WTC11 (cell line): Measurements from ENCODE around the gene WSCD2. TPM values are rescaled to one million over a fixed set of nuclear protein-coding genes. Genes with fewer than 3 reads are reported as not detected.

Experiments
- ATAC-seq: fragments of 200-7000 bp; cut with Tn5 transposase; 2 replicates; pipeline ENCODE4 v1.10.0; 2021; ENCODE audit warnings: mild to moderate bottlenecking, moderate library complexity
- CTCF ChIA-PET: fragments of 300-600 bp; sonication (Branson Sonifier 250); formaldehyde crosslinking; loops from one replicate; lab custom pipeline; 2021; ENCODE audit warnings: antibody characterized with exemption; lab: Charles Lee
- POLR2A ChIA-PET: fragments of 350-600 bp; sonication (Branson Sonifier 250); formaldehyde crosslinking; loops from one replicate; lab custom pipeline; 2021; ENCODE audit warnings: antibody characterized with exemption; lab: Charles Lee
- DNase-seq: peaks from one replicate; pipeline ENCODE4 v3.0.0; 2021; ENCODE audit warnings: low spot score
- H3K27ac Mint-ChIP-seq: 2 replicates; pipeline ENCODE4 v1.8.0; 2021; ENCODE audit warnings: mixed read lengths
- H3K27me3 Mint-ChIP-seq: 2 replicates; pipeline ENCODE4 v1.8.0; 2021; ENCODE audit warnings: low read depth, mild to moderate bottlenecking, moderate library complexity, mixed read lengths
- H3K36me3 Mint-ChIP-seq: 2 replicates; pipeline ENCODE4 v1.8.0; 2021; ENCODE audit warnings: mixed read lengths
- H3K4me1 Mint-ChIP-seq: 2 replicates; pipeline ENCODE4 v1.8.0; 2022; ENCODE audit warnings: mixed read lengths
- H3K4me3 Mint-ChIP-seq: 2 replicates; pipeline ENCODE4 v1.8.0; 2021; ENCODE audit warnings: mild to moderate bottlenecking, moderate library complexity, mixed read lengths
- H3K9me3 Mint-ChIP-seq: 2 replicates; pipeline ENCODE4 v1.8.0; 2021; ENCODE audit warnings: mixed read lengths
- AFF4 ChIP-seq: sonication (generic); formaldehyde crosslinking; IDR thresholded peaks from 2 replicates; pipeline ENCODE4 v1.8.1; 2023; ENCODE audit warnings: mild to moderate bottlenecking, missing genetic modification reagents, borderline replicate concordance
- ATF1 ChIP-seq: sonication (generic); formaldehyde crosslinking; IDR thresholded peaks from 2 replicates; pipeline ENCODE4 v1.8.1; 2023; ENCODE audit warnings: mild to moderate bottlenecking, moderate library complexity, missing genetic modification reagents
- ATF2 ChIP-seq: sonication (generic); formaldehyde crosslinking; IDR thresholded peaks from 2 replicates; pipeline ENCODE4 v1.8.1; 2022; ENCODE audit warnings: low read depth, missing genetic modification reagents, borderline replicate concordance
- ESRRA ChIP-seq: sonication (generic); formaldehyde crosslinking; IDR thresholded peaks from 2 replicates; pipeline ENCODE4 v1.8.1; 2022; ENCODE audit warnings: mild to moderate bottlenecking, missing genetic modification reagents, borderline replicate concordance
- FOXK1 ChIP-seq: sonication (generic); formaldehyde crosslinking; IDR thresholded peaks from 2 replicates; pipeline ENCODE4 v1.8.0; 2022; ENCODE audit warnings: mild to moderate bottlenecking, moderate library complexity, missing genetic modification reagents
- GRHL2 ChIP-seq: fragments of 250-450 bp; sonication (Bioruptor Pico); IDR thresholded peaks from 2 replicates; pipeline ENCODE4 v1.8.0; 2022; ENCODE audit warnings: mild to moderate bottlenecking, moderate library complexity; ENCODE audit not compliant: insufficient replicate concordance, severe bottlenecking
- JAZF1 ChIP-seq: fragments of 250-450 bp; sonication (Bioruptor Pico); IDR thresholded peaks from 2 replicates; pipeline ENCODE4 v1.9.0; 2021; ENCODE audit warnings: moderate library complexity, mild to moderate bottlenecking, inconsistent platforms
- MLX ChIP-seq: sonication (generic); formaldehyde crosslinking; IDR thresholded peaks from 2 replicates; pipeline ENCODE4 v1.8.1; 2023; ENCODE audit warnings: mild to moderate bottlenecking, missing genetic modification reagents, moderate library complexity
- MXD4 ChIP-seq: fragments of 250-450 bp; sonication (Bioruptor Pico); IDR thresholded peaks from 2 replicates; pipeline ENCODE4 v1.8.0; 2021; ENCODE audit warnings: mild to moderate bottlenecking, moderate library complexity, borderline replicate concordance
- MYBL2 ChIP-seq: sonication (generic); formaldehyde crosslinking; IDR thresholded peaks from 2 replicates; pipeline ENCODE4 v1.8.1; 2023; ENCODE audit warnings: mild to moderate bottlenecking, moderate library complexity, missing genetic modification reagents
- NR2C2 ChIP-seq: sonication (generic); formaldehyde crosslinking; IDR thresholded peaks from 2 replicates; pipeline ENCODE4 v1.8.0; 2022; ENCODE audit warnings: mild to moderate bottlenecking, missing genetic modification reagents
- OVOL2 ChIP-seq: fragments of 250-450 bp; sonication (Bioruptor Pico); IDR thresholded peaks from 2 replicates; pipeline ENCODE4 v1.9.0; 2021; ENCODE audit warnings: mild to moderate bottlenecking, borderline replicate concordance
- RELA ChIP-seq: sonication (generic); formaldehyde crosslinking; IDR thresholded peaks from 2 replicates; pipeline ENCODE4 v1.8.1; 2022; ENCODE audit warnings: missing genetic modification reagents, mild to moderate bottlenecking, borderline replicate concordance
- TP53 ChIP-seq: sonication (generic); formaldehyde crosslinking; IDR thresholded peaks from 2 replicates; pipeline ENCODE4 v1.8.1; 2023; ENCODE audit warnings: mild to moderate bottlenecking, missing genetic modification reagents
- ZMAT4 ChIP-seq: fragments of 250-450 bp; sonication (Bioruptor Pico); IDR thresholded peaks from 2 replicates; pipeline ENCODE4 v1.9.0; 2021; ENCODE audit warnings: mild to moderate bottlenecking
- ZNF263 ChIP-seq: sonication (generic); formaldehyde crosslinking; IDR thresholded peaks from 2 replicates; pipeline ENCODE4 v1.8.1; 2022; ENCODE audit warnings: low read depth, mild to moderate bottlenecking, moderate library complexity, missing genetic modification reagents
- ZNF423 ChIP-seq: fragments of 250-450 bp; sonication (Bioruptor Pico); IDR thresholded peaks from 2 replicates; pipeline ENCODE4 v2.1.2; 2022; ENCODE audit warnings: mild to moderate bottlenecking, moderate library complexity
- ZNF425 ChIP-seq: fragments of 250-450 bp; sonication (Bioruptor Pico); conservative IDR thresholded peaks from 2 replicates; pipeline ENCODE4 v1.9.0; 2021; ENCODE audit warnings: mild to moderate bottlenecking
- ZNF671 ChIP-seq: fragments of 250-450 bp; sonication (Bioruptor Pico); IDR thresholded peaks from 2 replicates; pipeline ENCODE4 v1.8.0; 2021; ENCODE audit warnings: mild to moderate bottlenecking
- total RNA-seq: library from RNA; stranded (reverse); gene quantifications from 3 replicates; pipeline ENCODE4 v1.2.3, GENCODE V29; 2021

Gene WSCD2
- total RNA-seq, 1 experiment from 2014 or later: 1.1 TPM

- Mint-ChIP-seq H3K9me3 (no peaks in the 10 kb centered on the region), H3K4me3 (no peak overlapping the region), H3K4me1 (peaks cover 6% of the 10 kb centered on the region), H3K27me3 (no peaks in the 10 kb centered on the region)
- CTCF ChIA-PET: interaction anchor here (2.6 kb wide), 1 partner anchor 261 kb away, joined by 11 read pairs; no protein-coding TSS in a partner anchor
- POLR2A ChIA-PET: no interaction called here
- TF ChIP-seq TP53 (CRISPR knock-in tag): no peak
- no peak for TF ChIP-seq ZMAT4 (CRISPR knock-in tag)
- no peak for TF ChIP-seq RELA (CRISPR knock-in tag)
- TF ChIP-seq NR2C2 (CRISPR knock-in tag): no peak
- no peak for TF ChIP-seq ATF1 (CRISPR knock-in tag)
- TF ChIP-seq ESRRA (CRISPR knock-in tag): no peak
- TF ChIP-seq ZNF263: no peak
- TF ChIP-seq, all 79 proteins: peak for 0
- no peak for ATAC-seq
- no peaks in the 10 kb centered on the region for H3K36me3 Mint-ChIP-seq
- no peak for DNase-seq
- no peak overlapping the region for H3K27ac Mint-ChIP-seq
Observed at GRCh38 chr12:108196319-108196718, 67.2 kb downstream of the WSCD2 start.

- CTCF ChIA-PET: no interaction called here
- Mint-ChIP-seq H3K4me3 (no peak overlapping the region), H3K27me3 (no peaks in the 10 kb centered on the region), H3K27ac (no peak overlapping the region)
- no peak for TF ChIP-seq OVOL2 (CRISPR knock-in tag)
- no peak for TF ChIP-seq ATF2 (CRISPR knock-in tag)
- TF ChIP-seq GRHL2: no peak
- no peak for TF ChIP-seq MXD4 (CRISPR knock-in tag)
- no peak for TF ChIP-seq AFF4
- no peak for TF ChIP-seq MYBL2 (CRISPR knock-in tag)
- TF ChIP-seq, all 79 proteins: peak for 0
- Mint-ChIP-seq H3K4me1 (peaks cover 1% of the 10 kb centered on the region), H3K36me3 (no peaks in the 10 kb centered on the region), H3K9me3 (no peaks in the 10 kb centered on the region)
- POLR2A ChIA-PET: no interaction called here
- ATAC-seq (no peak), DNase-seq (no peak)
Observed at GRCh38 chr12:108196921-108197320, 67.8 kb downstream of the WSCD2 start.

GRCh38 chr12:108198043-108198442, 69.0 kb downstream of the WSCD2 start:
- no peak overlapping the region for H3K4me3 Mint-ChIP-seq
- ChIA-PET CTCF (no interaction called here), POLR2A (no interaction called here)
- no peak for TF ChIP-seq ZNF423 (CRISPR knock-in tag)
- TF ChIP-seq FOXK1 (CRISPR knock-in tag): 0 out of 2 replicates have a peak, but pooled peaks have one; percentile 29
- TF ChIP-seq ZNF425 (CRISPR knock-in tag): no peak
- no peak for TF ChIP-seq MLX
- TF ChIP-seq JAZF1 (CRISPR knock-in tag): no peak
- TF ChIP-seq TP53 (CRISPR knock-in tag): no peak
- TF ChIP-seq ZNF671: no peak
- no peak for ATAC-seq
- H3K9me3 Mint-ChIP-seq: peaks cover under 1% of the 10 kb centered on the region
- no peaks in the 10 kb centered on the region for H3K4me1 Mint-ChIP-seq
- no peaks in the 10 kb centered on the region for H3K36me3 Mint-ChIP-seq
- no peak overlapping the region for H3K27ac Mint-ChIP-seq
- peak; percentile 35 for DNase-seq
- H3K27me3 Mint-ChIP-seq: no peaks in the 10 kb centered on the region
